ENCODE measurements around the gene FAM193B.

FAM193B gene

DNA sequence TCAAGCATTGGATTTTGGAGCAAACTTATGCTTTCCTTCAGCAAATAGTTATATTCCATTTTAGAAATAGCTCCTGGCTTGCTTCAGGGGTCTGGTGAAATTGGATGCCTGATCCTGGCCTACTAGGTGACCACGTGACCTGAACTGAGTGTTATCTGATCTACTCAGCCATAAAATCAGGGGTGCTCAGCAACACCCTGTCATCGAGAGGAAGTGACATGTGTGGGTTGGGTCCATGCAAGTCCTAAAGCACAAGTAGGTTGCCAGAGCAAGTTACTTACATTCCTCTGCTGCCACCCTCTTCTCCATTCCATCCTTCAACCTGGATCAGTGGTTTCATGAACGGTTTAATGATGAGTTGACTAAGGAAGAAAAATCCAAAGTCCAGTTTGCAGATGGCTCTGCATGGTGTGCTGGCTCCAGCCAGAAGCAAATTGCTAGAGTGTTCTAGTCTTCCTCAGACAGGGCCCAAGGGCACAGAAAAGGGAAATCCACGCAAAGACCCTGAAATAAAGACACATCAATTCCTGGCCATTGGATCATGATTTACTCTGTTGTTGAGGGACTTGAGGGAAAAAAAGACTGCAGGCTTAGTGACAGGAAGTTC lies 2.8 kb upstream of the FAM193B start:
- TF ChIP-seq POLR2A (IDR thresholded peaks at IDR 0.05; ENCODE audit: low read length) (no peak), GATA1 (IDR thresholded peaks at IDR 0.05; ENCODE audit: low read depth, low read length) (no peak)
- DNase-seq: peak; percentile 65 to 76

GRCh38 chr5:177555665-177556064 lies 1.3 kb upstream of the FAM193B start:
- no peak for TF ChIP-seq GATA1 (IDR thresholded peaks at IDR 0.05; ENCODE audit: low read depth, low read length)
- no peak for DNase-seq

- TF ChIP-seq POLR2A (IDR thresholded peaks at IDR 0.05; ENCODE audit: low read length) (no peak), GATA1 (IDR thresholded peaks at IDR 0.05; ENCODE audit: low read depth, low read length) (no peak)
- DNase-seq: no peak
Observed at GRCh38 chr5:177555228-177555627, 865 bp upstream of the FAM193B start.

DNA sequence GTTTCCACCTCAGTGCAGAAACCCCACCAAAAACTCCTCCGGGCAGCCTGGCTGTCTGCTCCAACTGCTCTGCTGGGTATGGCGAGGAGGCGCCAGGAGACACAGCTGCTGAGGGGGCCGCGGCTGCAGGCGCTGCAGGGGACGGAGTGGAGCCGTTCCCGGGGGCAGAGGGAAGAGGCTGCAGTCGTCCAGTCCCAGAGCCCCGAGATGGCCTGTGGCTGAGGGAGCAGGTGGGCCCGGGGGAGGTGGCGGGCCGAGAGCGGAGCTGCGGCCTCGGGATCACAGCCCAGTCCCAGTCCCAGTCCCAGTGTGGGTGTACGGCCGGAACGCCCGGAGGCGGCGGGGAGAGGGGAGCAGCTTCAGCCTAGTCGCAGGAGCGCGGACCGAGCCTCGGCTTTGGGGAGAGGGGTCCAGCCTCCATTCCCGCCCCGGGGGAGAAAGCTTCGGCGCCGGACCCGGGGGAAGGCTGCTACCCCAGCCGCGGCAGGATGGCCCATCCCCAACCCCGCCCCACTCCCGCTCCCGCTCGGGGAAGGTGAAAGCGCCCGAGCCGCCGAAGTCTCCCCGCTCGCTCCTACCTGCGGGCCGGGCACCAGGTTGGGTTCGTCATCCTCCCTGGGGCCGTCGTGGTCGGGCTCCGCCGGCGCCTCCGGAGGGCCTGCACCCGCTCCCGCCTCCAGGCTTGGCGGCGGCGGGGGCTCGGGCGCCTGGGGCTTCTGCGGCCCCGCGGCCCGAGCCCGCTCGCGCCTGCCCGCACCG lies 513 bp downstream of the FAM193B start:
- peak; percentile 57 to 75 for DNase-seq
- no peak for TF ChIP-seq POLR2A (IDR thresholded peaks at IDR 0.05; ENCODE audit: low read length)
- no peak for TF ChIP-seq GATA1 (IDR thresholded peaks at IDR 0.05; ENCODE audit: low read depth, low read length)

DNA sequence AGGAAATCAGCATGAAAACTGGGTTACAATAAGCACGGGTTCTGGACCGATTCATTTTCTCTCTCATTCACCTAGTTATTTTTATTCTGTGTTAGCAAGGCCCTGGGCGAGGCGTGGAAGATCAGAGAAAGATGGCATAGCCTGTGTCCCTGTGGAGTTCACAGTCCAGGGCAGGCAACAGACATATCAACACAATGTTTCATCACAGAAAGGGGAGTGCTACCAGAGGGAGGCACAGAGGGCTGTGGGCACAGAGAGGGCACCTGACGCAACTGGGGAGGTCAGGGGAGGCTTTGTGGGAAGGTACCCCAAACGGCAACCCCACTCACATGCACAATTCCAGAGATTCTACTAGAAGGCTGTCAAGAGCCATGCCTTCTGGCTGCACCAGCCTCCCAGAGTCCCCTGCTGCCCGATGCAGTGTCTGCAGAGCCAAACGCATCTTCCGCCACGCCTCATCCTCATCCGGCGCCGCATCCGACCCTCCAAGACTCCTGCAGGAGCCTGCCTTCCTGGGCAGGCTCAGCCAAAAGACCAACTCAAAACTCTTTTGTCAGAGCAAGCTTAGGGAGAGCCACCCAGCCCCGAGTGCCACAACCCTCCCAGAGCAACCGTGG lies 1.4 kb downstream of the FAM193B start:
- no peak for DNase-seq
- no peak for TF ChIP-seq GATA1 (IDR thresholded peaks at IDR 0.05; ENCODE audit: low read depth, low read length)
- no peak for TF ChIP-seq POLR2A (IDR thresholded peaks at IDR 0.05; ENCODE audit: low read length)

DNA sequence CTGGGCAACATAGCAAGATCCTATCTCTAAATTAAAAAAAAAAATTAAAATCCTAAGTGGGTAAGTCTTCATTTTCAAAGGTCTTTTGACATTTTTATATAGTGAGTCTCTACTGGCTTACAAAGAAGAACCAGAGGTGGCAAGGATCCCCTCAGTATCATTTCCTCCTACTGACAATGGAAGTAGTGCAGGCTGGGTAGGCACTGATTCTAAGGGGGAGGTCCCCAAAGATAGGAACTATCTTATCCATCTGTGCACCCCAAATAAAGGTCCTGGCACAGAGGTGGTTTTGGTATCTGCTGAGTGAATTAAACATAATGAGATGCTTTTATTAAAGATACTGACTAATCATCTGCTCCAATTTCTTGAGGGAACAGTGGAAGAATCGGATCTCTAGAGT lies 4.2 kb downstream of the FAM193B start:
- no peak for DNase-seq
- TF ChIP-seq GATA1 (IDR thresholded peaks at IDR 0.05; ENCODE audit: low read depth, low read length) (no peak), POLR2A (IDR thresholded peaks at IDR 0.05; ENCODE audit: low read length) (no peak)

- TF ChIP-seq POLR2A (IDR thresholded peaks at IDR 0.05; ENCODE audit: low read length) (no peak), GATA1 (IDR thresholded peaks at IDR 0.05; ENCODE audit: low read depth, low read length) (no peak)
- no peak for DNase-seq
Observed at GRCh38 chr5:177548495-177548894, 5.9 kb downstream of the FAM193B start.

DNA sequence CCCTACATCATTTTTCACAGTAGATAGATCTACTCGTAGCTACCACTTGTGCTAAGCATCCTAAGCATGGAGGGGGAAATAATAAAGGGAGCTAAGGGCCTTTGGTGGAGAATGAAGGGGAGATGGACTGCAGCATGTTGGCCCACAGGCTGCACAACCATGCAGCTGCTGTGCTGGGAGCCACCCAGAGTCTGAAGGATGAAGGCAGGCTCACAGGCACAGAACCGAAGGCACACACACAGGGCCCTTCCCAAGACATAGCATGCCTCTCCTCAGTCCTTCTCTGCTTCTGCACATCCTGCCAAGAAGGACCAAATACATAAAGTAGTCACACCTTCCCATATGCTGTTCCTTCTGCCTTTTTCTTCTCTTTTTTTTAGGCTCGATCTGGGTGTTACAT lies 6.6 kb downstream of the FAM193B start:
- TF ChIP-seq GATA1 (IDR thresholded peaks at IDR 0.05; ENCODE audit: low read depth, low read length) (no peak), POLR2A (IDR thresholded peaks at IDR 0.05; ENCODE audit: low read length) (no peak)
- no peak for DNase-seq

- TF ChIP-seq GATA1 (IDR thresholded peaks at IDR 0.05; ENCODE audit: low read depth, low read length) (no peak), POLR2A (IDR thresholded peaks at IDR 0.05; ENCODE audit: low read length) (no peak)
- DNase-seq: peak in 1 of 2 experiments; percentile 41
Observed at GRCh38 chr5:177546258-177546741, 8.1 kb downstream of the FAM193B start.

DNA sequence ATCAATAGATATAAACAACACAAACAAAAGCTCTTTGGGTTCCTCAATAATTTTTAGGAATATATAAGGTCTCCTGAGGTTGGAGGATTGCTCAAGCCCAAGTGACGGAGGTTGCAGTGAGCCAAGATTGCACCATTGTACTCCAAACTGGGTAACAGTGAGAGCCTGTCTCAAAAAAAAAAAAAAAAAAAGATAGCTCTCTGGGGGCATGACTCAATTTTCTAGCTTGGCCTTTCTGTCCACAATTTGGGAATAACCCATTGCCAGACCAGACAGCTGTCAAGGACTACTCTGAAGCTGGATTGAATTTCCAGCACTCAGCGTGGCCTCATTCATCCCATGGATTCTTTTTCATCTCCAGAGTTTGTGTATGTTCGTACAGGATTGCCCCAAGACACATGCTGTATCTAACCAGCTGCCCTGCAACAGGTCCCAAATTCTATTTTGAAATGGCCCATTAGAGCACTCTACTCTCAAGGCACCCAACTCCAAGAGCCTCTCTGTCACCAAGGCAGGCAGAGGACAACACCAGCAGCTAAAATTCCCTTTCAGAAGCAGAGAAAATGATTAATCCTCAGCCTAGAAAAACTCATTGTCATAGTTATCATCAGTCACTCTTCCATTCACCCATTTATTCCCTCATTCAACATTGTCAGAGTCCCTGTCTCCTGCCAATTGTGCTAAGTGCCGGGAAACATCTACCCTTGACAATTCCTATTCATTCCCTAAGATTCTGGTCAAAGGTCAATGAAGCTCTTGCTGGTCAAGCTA lies 8.7 kb downstream of the FAM193B start:
- peak in 1 of 2 experiments; percentile 62 for DNase-seq

DNA sequence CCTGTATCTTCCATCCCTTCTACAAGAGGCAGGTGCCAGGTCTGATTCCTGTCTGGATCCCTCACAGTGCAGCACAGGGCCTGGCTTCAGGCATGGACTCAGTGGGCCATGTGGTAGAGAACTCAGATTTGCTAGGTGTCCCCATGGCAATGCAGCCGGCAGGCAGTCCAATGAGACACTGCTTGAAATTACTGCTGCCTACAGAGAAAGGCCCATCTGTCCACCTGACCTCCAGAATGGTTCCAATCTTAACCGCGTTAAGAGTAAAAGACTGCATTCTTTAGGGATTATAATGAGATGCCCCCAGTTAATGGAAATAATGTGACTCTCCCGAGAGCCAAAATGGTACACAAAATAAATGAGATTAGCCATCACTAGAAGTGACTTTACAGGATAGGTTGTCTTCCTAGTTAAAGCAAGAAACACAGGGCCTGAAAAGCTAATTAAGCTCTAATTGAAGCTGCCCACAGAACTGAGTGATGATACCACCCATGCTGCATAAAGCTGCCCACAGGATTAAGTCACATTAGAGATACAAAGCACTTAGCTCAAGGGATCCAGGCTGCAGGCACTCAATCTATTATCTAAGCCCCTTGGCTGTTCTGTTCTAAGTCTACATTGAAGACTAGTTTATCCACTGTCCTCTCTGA lies 11.4 kb downstream of the FAM193B start:
- no peak for DNase-seq
- TF ChIP-seq GATA1 (IDR thresholded peaks at IDR 0.05; ENCODE audit: low read depth, low read length): no peak
- no peak for TF ChIP-seq POLR2A (IDR thresholded peaks at IDR 0.05; ENCODE audit: low read length)

More for the DNA sequence above, 8.7 kb downstream of the FAM193B start:
- TF ChIP-seq GATA1 (IDR thresholded peaks at IDR 0.05; ENCODE audit: low read depth, low read length) (no peak), POLR2A (IDR thresholded peaks at IDR 0.05; ENCODE audit: low read length) (no peak)

DNA sequence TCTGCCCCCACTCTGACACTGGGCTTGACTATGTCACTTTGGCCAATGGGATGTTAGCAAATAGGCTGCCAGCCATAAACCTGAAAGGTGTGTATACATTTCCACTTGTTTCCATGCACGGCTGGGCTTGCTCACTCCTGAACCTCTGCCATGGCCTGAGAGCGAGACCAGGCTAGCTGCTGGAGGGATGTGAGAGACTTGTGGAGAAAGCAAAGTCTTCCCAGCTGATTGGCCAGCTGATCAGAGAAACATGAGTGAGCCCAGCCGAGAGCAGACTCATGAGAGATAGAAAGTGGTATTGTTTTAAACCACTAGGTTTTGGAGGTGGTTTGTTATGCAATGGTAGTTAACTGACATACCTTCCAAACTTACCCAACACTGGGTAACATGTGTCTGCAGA lies 13.9 kb downstream of the FAM193B start:
- TF ChIP-seq GATA1 (IDR thresholded peaks at IDR 0.05; ENCODE audit: low read depth, low read length) (no peak), POLR2A (IDR thresholded peaks at IDR 0.05; ENCODE audit: low read length) (no peak)
- DNase-seq: no peak

- no peak for DNase-seq
- TF ChIP-seq POLR2A (IDR thresholded peaks at IDR 0.05; ENCODE audit: low read length) (no peak), GATA1 (IDR thresholded peaks at IDR 0.05; ENCODE audit: low read depth, low read length) (no peak)
Observed at GRCh38 chr5:177539411-177539810, 15.0 kb downstream of the FAM193B start.

Measured in erythroblast (primary cell).